Measurements from ENCODE around the gene ZNF142. TPM values are rescaled to one million over a fixed set of nuclear protein-coding genes. Genes with fewer than 3 reads are reported as not detected.

Gene ZNF142
- total RNA-seq, 1 experiment from 2014 or later: 31.3 TPM

DNA sequence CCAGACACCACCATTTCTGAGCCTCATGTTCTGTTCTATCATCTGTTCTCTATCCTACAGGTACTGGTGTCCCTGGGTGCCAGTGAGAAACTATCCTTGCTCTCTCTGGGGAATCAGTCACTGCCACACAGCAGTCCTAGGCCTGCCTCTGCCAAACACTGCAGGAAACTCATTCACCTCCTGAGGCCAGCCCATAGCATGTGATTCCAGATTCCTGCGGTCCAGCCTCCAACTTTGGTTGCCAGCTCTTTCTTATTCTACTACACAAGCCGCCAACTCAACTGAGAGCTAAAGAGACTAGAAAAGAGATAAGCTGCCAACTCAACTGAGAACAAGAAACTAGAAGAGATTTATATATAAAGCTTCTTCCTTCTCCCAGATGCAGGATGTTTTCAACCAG, 42.4 kb upstream of the ZNF142 start:
- DNase-seq (ENCODE audit: low read depth, low spot score): no peak
- no peak overlapping the region for H3K4me3 ChIP-seq (ENCODE audit: low read depth in 2 of 2, low read length in 2 of 2)
- no peaks in the 10 kb centered on the region for H3K9me3 ChIP-seq (ENCODE audit: control insufficient read depth, insufficient read depth, low read depth, low read length)
- H3K4me1 ChIP-seq (ENCODE audit: control insufficient read depth, insufficient read depth, low read length): no peaks in the 10 kb centered on the region
- no peak for ATAC-seq
- CTCF ChIA-PET: no interaction called here
- TF ChIP-seq POLR2AphosphoS5 (IDR thresholded peaks at IDR 0.05; ENCODE audit: low read depth, low read length) (no peak), SIN3A (IDR thresholded peaks at IDR 0.05; ENCODE audit: borderline replicate concordance, insufficient read depth, low read depth, low read length) (no peak), TCF7L2 (IDR thresholded peaks at IDR 0.05; ENCODE audit: low read depth, low read length) (no peak)
- TF ChIP-seq, protein P1, sequence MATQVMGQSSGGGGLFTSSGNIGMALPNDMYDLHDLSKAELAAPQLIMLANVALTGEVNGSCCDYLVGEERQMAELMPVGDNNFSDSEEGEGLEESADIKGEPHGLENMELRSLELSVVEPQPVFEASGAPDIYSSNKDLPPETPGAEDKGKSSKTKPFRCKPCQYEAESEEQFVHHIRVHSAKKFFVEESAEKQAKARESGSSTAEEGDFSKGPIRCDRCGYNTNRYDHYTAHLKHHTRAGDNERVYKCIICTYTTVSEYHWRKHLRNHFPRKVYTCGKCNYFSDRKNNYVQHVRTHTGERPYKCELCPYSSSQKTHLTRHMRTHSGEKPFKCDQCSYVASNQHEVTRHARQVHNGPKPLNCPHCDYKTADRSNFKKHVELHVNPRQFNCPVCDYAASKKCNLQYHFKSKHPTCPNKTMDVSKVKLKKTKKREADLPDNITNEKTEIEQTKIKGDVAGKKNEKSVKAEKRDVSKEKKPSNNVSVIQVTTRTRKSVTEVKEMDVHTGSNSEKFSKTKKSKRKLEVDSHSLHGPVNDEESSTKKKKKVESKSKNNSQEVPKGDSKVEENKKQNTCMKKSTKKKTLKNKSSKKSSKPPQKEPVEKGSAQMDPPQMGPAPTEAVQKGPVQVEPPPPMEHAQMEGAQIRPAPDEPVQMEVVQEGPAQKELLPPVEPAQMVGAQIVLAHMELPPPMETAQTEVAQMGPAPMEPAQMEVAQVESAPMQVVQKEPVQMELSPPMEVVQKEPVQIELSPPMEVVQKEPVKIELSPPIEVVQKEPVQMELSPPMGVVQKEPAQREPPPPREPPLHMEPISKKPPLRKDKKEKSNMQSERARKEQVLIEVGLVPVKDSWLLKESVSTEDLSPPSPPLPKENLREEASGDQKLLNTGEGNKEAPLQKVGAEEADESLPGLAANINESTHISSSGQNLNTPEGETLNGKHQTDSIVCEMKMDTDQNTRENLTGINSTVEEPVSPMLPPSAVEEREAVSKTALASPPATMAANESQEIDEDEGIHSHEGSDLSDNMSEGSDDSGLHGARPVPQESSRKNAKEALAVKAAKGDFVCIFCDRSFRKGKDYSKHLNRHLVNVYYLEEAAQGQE (IDR thresholded peaks at IDR 0.05; ENCODE audit: insufficient read depth in 1 of 2, low read depth in 2 of 2, low read length in 1 of 2): no peak
- TF ChIP-seq, protein P2, sequence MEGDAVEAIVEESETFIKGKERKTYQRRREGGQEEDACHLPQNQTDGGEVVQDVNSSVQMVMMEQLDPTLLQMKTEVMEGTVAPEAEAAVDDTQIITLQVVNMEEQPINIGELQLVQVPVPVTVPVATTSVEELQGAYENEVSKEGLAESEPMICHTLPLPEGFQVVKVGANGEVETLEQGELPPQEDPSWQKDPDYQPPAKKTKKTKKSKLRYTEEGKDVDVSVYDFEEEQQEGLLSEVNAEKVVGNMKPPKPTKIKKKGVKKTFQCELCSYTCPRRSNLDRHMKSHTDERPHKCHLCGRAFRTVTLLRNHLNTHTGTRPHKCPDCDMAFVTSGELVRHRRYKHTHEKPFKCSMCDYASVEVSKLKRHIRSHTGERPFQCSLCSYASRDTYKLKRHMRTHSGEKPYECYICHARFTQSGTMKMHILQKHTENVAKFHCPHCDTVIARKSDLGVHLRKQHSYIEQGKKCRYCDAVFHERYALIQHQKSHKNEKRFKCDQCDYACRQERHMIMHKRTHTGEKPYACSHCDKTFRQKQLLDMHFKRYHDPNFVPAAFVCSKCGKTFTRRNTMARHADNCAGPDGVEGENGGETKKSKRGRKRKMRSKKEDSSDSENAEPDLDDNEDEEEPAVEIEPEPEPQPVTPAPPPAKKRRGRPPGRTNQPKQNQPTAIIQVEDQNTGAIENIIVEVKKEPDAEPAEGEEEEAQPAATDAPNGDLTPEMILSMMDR (IDR thresholded peaks at IDR 0.05): no peak
- POLR2A ChIA-PET: no interaction called here
- intact Hi-C loops (cut with micrococcal nuclease; ENCODE audit: unreplicated experiment): no loop called here
- no peak overlapping the region for H3K27ac ChIP-seq (ENCODE audit: low read length)
- in situ Hi-C loops (cut with HindIII; ENCODE audit: low pct_unique_long_range_greater_than_20kb, low sequenced_read_pairs): no loop called here
- 0 out of 2 replicates have a peak, but pooled peaks cover 3% of the 10 kb centered on the region for H3K36me3 ChIP-seq (ENCODE audit: control insufficient read depth, insufficient read depth, low read length)
- H3K27me3 ChIP-seq (ENCODE audit: control insufficient read depth, insufficient read depth, low read length): no peaks in the 10 kb centered on the region
- no TSS peak for BruUV-seq (replicated peaks)

DNA sequence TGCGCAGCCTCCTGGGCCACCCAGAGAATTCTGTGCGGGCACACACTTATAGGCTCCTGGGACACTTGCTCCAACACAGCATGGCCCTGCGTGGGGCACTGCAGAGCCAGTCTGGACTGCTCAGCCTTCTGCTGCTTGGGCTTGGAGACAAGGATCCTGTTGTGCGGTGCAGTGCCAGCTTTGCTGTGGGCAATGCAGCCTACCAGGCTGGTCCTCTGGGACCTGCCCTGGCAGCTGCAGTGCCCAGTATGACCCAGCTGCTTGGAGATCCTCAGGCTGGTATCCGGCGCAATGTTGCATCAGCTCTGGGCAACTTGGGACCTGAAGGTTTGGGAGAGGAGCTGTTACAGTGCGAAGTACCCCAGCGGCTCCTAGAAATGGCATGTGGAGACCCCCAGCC, 39.5 kb upstream of the ZNF142 start:
- no peaks in the 10 kb centered on the region for H3K9me3 ChIP-seq (ENCODE audit: control insufficient read depth, insufficient read depth, low read depth, low read length)
- TF ChIP-seq, protein P1 (IDR thresholded peaks at IDR 0.05; ENCODE audit: insufficient read depth in 1 of 2, low read depth in 2 of 2, low read length in 1 of 2): no peak
- TF ChIP-seq SIN3A (IDR thresholded peaks at IDR 0.05; ENCODE audit: borderline replicate concordance, insufficient read depth, low read depth, low read length) (no peak), TCF7L2 (IDR thresholded peaks at IDR 0.05; ENCODE audit: low read depth, low read length) (no peak), POLR2AphosphoS5 (IDR thresholded peaks at IDR 0.05; ENCODE audit: low read depth, low read length) (no peak)
- TF ChIP-seq, protein P2 (IDR thresholded peaks at IDR 0.05): no peak
- no peak overlapping the region for H3K4me3 ChIP-seq (ENCODE audit: low read depth in 2 of 2, low read length in 2 of 2)
- intact Hi-C loops (cut with micrococcal nuclease; ENCODE audit: unreplicated experiment): no loop called here
- ATAC-seq (no peak), DNase-seq (ENCODE audit: low read depth, low spot score) (no peak)
- in situ Hi-C loops (cut with HindIII; ENCODE audit: low pct_unique_long_range_greater_than_20kb, low sequenced_read_pairs): no loop called here
- POLR2A ChIA-PET: no interaction called here
- H3K27me3 ChIP-seq (ENCODE audit: control insufficient read depth, insufficient read depth, low read length): no peaks in the 10 kb centered on the region
- no peaks in the 10 kb centered on the region for H3K4me1 ChIP-seq (ENCODE audit: control insufficient read depth, insufficient read depth, low read length)
- 0 out of 2 replicates have a peak, but pooled peaks cover 3% of the 10 kb centered on the region for H3K36me3 ChIP-seq (ENCODE audit: control insufficient read depth, insufficient read depth, low read length)
- H3K27ac ChIP-seq (ENCODE audit: low read length): no peak overlapping the region
- CTCF ChIA-PET: no interaction called here
- no TSS peak for BruUV-seq (replicated peaks)

Data from Panc1 (cell line).